OCI-LY1 (cell line): Measurements from ENCODE around the gene EHBP1L1.
A peak's percentile ranks its signal among the peaks of the same experiment; 100 is the strongest.

Source experiments
- H2AFZ ChIP-seq: fragments of 200-600 bp; sonication (generic), shearing (Covaris generic); 2 replicates; pipeline ENCODE4 v1.6.0; 2014; ENCODE audit warnings: antibody characterized with exemption, mild to moderate bottlenecking, low read length
- H3F3A ChIP-seq: fragments of 200-600 bp; sonication (generic), shearing (Covaris generic); 2 replicates; pipeline ENCODE4 v1.6.0; 2014; ENCODE audit warnings: mild to moderate bottlenecking, antibody characterized with exemption, low read length, moderate library complexity; ENCODE audit not compliant: insufficient read depth
- H3K27ac ChIP-seq: fragments of 200-600 bp; sonication (generic); 2 replicates; pipeline ENCODE4 v1.5.1; 2014; ENCODE audit warnings: low read length, mixed run types, mild to moderate bottlenecking, low read depth; ENCODE audit not compliant: poor library complexity, severe bottlenecking
- H3K27me3 ChIP-seq: fragments of 200-600 bp; sonication (generic); 2 replicates; pipeline ENCODE4 v1.6.0; 2014; ENCODE audit warnings: antibody characterized with exemption, mild to moderate bottlenecking, low read length, moderate library complexity; ENCODE audit not compliant: insufficient read depth
- H3K36me3 ChIP-seq: fragments of 200-600 bp; sonication (generic); 2 replicates; pipeline ENCODE4 v1.6.1; 2014; ENCODE audit warnings: mild to moderate bottlenecking, antibody characterized with exemption, low read length, moderate library complexity, mixed read lengths; ENCODE audit not compliant: insufficient read depth
- H3K4me1 ChIP-seq: fragments of 200-600 bp; sonication (generic); 2 replicates; pipeline ENCODE4 v1.5.1; 2014; ENCODE audit warnings: mild to moderate bottlenecking, low read length, moderate library complexity; ENCODE audit not compliant: insufficient read depth, severe bottlenecking
- H3K4me2 ChIP-seq: fragments of 200-600 bp; sonication (generic), shearing (Covaris generic); 2 replicates; pipeline ENCODE4 v1.6.1; 2014; ENCODE audit warnings: low read length
- H3K4me3 ChIP-seq: fragments of 200-600 bp; sonication (generic); 2 replicates; pipeline ENCODE4 v1.5.1; 2014; ENCODE audit warnings: low read length, low read depth, mild to moderate bottlenecking, mixed read lengths; ENCODE audit not compliant: poor library complexity, severe bottlenecking
- H3K79me2 ChIP-seq: fragments of 200-600 bp; shearing (Covaris generic); 2 replicates; pipeline ENCODE4 v1.6.1; 2016; ENCODE audit warnings: mixed run types, low read length, mixed read lengths; ENCODE audit not compliant: insufficient read depth
- H3K9ac ChIP-seq: fragments of 200-600 bp; sonication (generic), shearing (Covaris generic); 2 replicates; pipeline ENCODE4 v1.6.1; 2014; ENCODE audit warnings: mild to moderate bottlenecking, low read length, mixed read lengths
- H3K9me2 ChIP-seq: fragments of 200-600 bp; sonication (generic), shearing (Covaris generic); 2 replicates; pipeline ENCODE4 v1.6.1; 2014; ENCODE audit warnings: low read depth, mild to moderate bottlenecking, low read length, mixed read lengths
- H3K9me3 ChIP-seq: fragments of 200-600 bp; shearing (Covaris generic); 2 replicates; pipeline ENCODE4 v1.6.1; 2014; ENCODE audit warnings: low read length, mixed read lengths
- H4K20me1 ChIP-seq: fragments of 200-600 bp; sonication (generic), shearing (Covaris generic); 2 replicates; pipeline ENCODE4 v1.6.0; 2016; ENCODE audit warnings: mild to moderate bottlenecking, low read length; ENCODE audit not compliant: insufficient read depth
- CTCF ChIP-seq: fragments of 200-600 bp; sonication (generic), shearing (Covaris generic); IDR thresholded peaks from 2 replicates; pipeline ENCODE4 v1.5.1; 2017; ENCODE audit warnings: mild to moderate bottlenecking, antibody characterized with exemption, low read length, moderate library complexity, mixed read lengths
- EZH2 ChIP-seq: fragments of 200-600 bp; sonication (generic), shearing (Covaris generic); IDR thresholded peaks from 2 replicates; pipeline ENCODE4 v1.8.0; 2017; ENCODE audit warnings: borderline replicate concordance, mixed run types, mild to moderate bottlenecking, antibody characterized with exemption, low read length, moderate library complexity, mixed read lengths

EHBP1L1 gene

GRCh38 chr11:65639623-65640482 is 64.0 kb downstream of the EHBP1L1 start:
- H3K79me2 ChIP-seq: no peaks in the 10 kb centered on the region
- H3F3A ChIP-seq: no peaks in the 10 kb centered on the region
- H3K4me1 ChIP-seq: peaks cover 37% of the 10 kb centered on the region
- H4K20me1 ChIP-seq: no peaks in the 10 kb centered on the region
- peak overlapping the region; percentile 88 for H3K4me3 ChIP-seq
- H3K4me2 ChIP-seq: peak overlapping the region; percentile 93
- peak overlapping the region; percentile 68 for H3K9ac ChIP-seq
- peak overlapping the region; percentile 97 for H3K27ac ChIP-seq
- no peaks in the 10 kb centered on the region for H3K9me2 ChIP-seq
- no peak for TF ChIP-seq EZH2
- H2AFZ ChIP-seq: no peak overlapping the region
- H3K36me3 ChIP-seq: peaks cover 49% of the 10 kb centered on the region
- H3K9me3 ChIP-seq: no peaks in the 10 kb centered on the region
- no peaks in the 10 kb centered on the region for H3K27me3 ChIP-seq

- H3K9me3 ChIP-seq: no peaks in the 10 kb centered on the region
- H3K9me2 ChIP-seq: no peaks in the 10 kb centered on the region
- H4K20me1 ChIP-seq: no peaks in the 10 kb centered on the region
- H3K36me3 ChIP-seq: peaks cover 49% of the 10 kb centered on the region
- no peaks in the 10 kb centered on the region for H3K27me3 ChIP-seq
- peak overlapping the region; percentile 68 for H3K9ac ChIP-seq
- H3K4me2 ChIP-seq: peak overlapping the region; percentile 93
- peak overlapping the region; percentile 88 for H3K4me3 ChIP-seq
- H3K27ac ChIP-seq: peak overlapping the region; percentile 97
- no peak for TF ChIP-seq CTCF
- TF ChIP-seq EZH2: no peak
- H2AFZ ChIP-seq: no peak overlapping the region
- H3K4me1 ChIP-seq: peaks cover 37% of the 10 kb centered on the region
- H3F3A ChIP-seq: no peaks in the 10 kb centered on the region
- no peaks in the 10 kb centered on the region for H3K79me2 ChIP-seq
Observed at GRCh38 chr11:65640483-65641296, 64.8 kb downstream of the EHBP1L1 start.

GRCh38 chr11:65641297-65642013 is 65.6 kb downstream of the EHBP1L1 start:
- Histone ChIP-seq H3K27ac (peak overlapping the region; percentile 97), H3K9me2 (no peaks in the 10 kb centered on the region), H3K36me3 (peaks cover 49% of the 10 kb centered on the region; the same call in 1 of the 2 replicates), H3K79me2 (no peaks in the 10 kb centered on the region), H3K4me2 (peak overlapping the region; percentile 93), H3K27me3 (no peaks in the 10 kb centered on the region), H3K9ac (peak overlapping the region; percentile 68), H3F3A (no peaks in the 10 kb centered on the region), H3K4me1 (peaks cover 37% of the 10 kb centered on the region), H4K20me1 (no peaks in the 10 kb centered on the region), H3K9me3 (no peaks in the 10 kb centered on the region), H2AFZ (no peak overlapping the region), H3K4me3 (peak overlapping the region; percentile 88)
- no peak for TF ChIP-seq CTCF
- TF ChIP-seq EZH2: no peak
